Measurements from ENCODE around the gene MAS1. TPM values are rescaled to one million over a fixed set of nuclear protein-coding genes. Genes with fewer than 3 reads are reported as not detected.

Gene MAS1
- polyA plus RNA-seq, 2 of the 4 experiments (the other 2 are of a cell fraction) = not detected

GRCh38 chr6:159871906-159872305 is 18.9 kb upstream of the MAS1 start (continued):
- no peak for TF ChIP-seq CTCF (IDR thresholded peaks at IDR 0.05)

- ATAC-seq (no peak), DNase-seq (ENCODE audit: low read depth in 1 of 2, low spot score in 1 of 2) (no peak), FAIRE-seq (no peak)
- no CpG with 5 or more reads among the region's 2 CpGs for WGBS (ENCODE audit: missing lambda C conversion rate)
- Histone ChIP-seq H3K4me1 (no peaks in the 10 kb centered on the region), H3K4me3 (no peak overlapping the region), H3K27ac (no peak overlapping the region), H3K9me3 (no peaks in the 10 kb centered on the region), H3K4me2 (no peak overlapping the region)
- TF ChIP-seq CHD4 (IDR thresholded peaks at IDR 0.05; ENCODE audit: borderline replicate concordance) (no peak), TFCP2L1 (CRISPR knock-in tag; IDR thresholded peaks at IDR 0.05) (no peak), MAX (IDR thresholded peaks at IDR 0.05) (no peak), ZFP36 (IDR thresholded peaks at IDR 0.05; ENCODE audit: borderline replicate concordance, partially characterized antibody) (no peak)
- POLR2A ChIA-PET = no interaction called here
- CTCF ChIA-PET = interaction anchor here (1.6 kb wide), 1 partner anchor 11 kb away, joined by 5 read pairs; no protein-coding TSS in a partner anchor
These were observed 16.4 kb upstream of the MAS1 start for GRCh38 chr6:159874435-159874834.

- whole genome bisulfite sequencing (ENCODE audit: missing lambda C conversion rate) = 38% methylated on average over 4 of the region's 4 CpGs
These were observed 15.6 kb upstream of the MAS1 start for GRCh38 chr6:159875194-159875593.

More at GRCh38 chr6:159875194-159875593, 15.6 kb upstream of the MAS1 start:
- Histone ChIP-seq H3K4me3 (no peak overlapping the region), H3K4me1 (no peaks in the 10 kb centered on the region), H3K9me3 (no peaks in the 10 kb centered on the region), H3K27ac (no peak overlapping the region), H3K4me2 (no peak overlapping the region)
- DNase-seq (ENCODE audit: low read depth in 1 of 2, low spot score in 1 of 2) (no peak), ATAC-seq (no peak), FAIRE-seq (no peak)
- TF ChIP-seq BCL3 (IDR thresholded peaks at IDR 0.05) (no peak), POLR2AphosphoS2 (conservative IDR thresholded peaks at IDR 0.05; ENCODE audit: low read length) (no peak), NR3C1 (IDR thresholded peaks at IDR 0.05) (no peak), USF2 (IDR thresholded peaks at IDR 0.05) (no peak), JUNB (IDR thresholded peaks at IDR 0.05) (no peak), MYC (IDR thresholded peaks at IDR 0.05; ENCODE audit: borderline replicate concordance, low read length) (no peak), ZFP36 (IDR thresholded peaks at IDR 0.05; ENCODE audit: borderline replicate concordance, partially characterized antibody) (no peak), HMGXB4 (CRISPR knock-in tag; IDR thresholded peaks at IDR 0.05; ENCODE audit: borderline replicate concordance) (no peak), CEBPB (IDR thresholded peaks at IDR 0.05) (no peak), ZSCAN20 (CRISPR knock-in tag; IDR thresholded peaks at IDR 0.05) (no peak), RARB (CRISPR knock-in tag; IDR thresholded peaks at IDR 0.05) (no peak), ZNF302 (CRISPR knock-in tag; IDR thresholded peaks at IDR 0.05) (no peak), KDM1A (IDR thresholded peaks at IDR 0.05; ENCODE audit: low read depth) (no peak), BHLHE40 (IDR thresholded peaks at IDR 0.05; ENCODE audit: low read depth, low read length) (no peak)
- ChIA-PET POLR2A (no interaction called here), CTCF (interaction anchor here (1.6 kb wide), 1 partner anchor 12 kb away, joined by 5 read pairs; no protein-coding TSS in a partner anchor)
